GM21367 (cell line): ENCODE results near the gene ZGRF1.
"Not testable (repeated sequence)": the region's sequence is repeated elsewhere in the genome, so short reads cannot be mapped to it uniquely, and the experiment has no call there.

ENCODE experiments used
- ATAC-seq: cut with Tn5 transposase; IDR thresholded peaks from one replicate; pipeline ENCODE4 v1.9.1; 2021; ENCODE audit not compliant: unreplicated experiment

ZGRF1 gene

GRCh38 chr4:112642526-112642925 is 5.8 kb upstream of the ZGRF1 start:
- no peak for ATAC-seq

GRCh38 chr4:112637552-112637866 is 800 bp upstream of the ZGRF1 start:
- peak; percentile 0 for ATAC-seq

GRCh38 chr4:112633477-112634235 is 3.1 kb downstream of the ZGRF1 start:
- ATAC-seq, result no peak

GRCh38 chr4:112626228-112626627 is 10.5 kb downstream of the ZGRF1 start:
- ATAC-seq, result no peak

- ATAC-seq, result no peak
Observed at GRCh38 chr4:112616984-112617383, 19.7 kb downstream of the ZGRF1 start.

GRCh38 chr4:112612814-112613213 is 23.9 kb downstream of the ZGRF1 start:
- ATAC-seq, result not testable (repeated sequence)

- peak; percentile 74 for ATAC-seq
Observed at GRCh38 chr4:112604589-112604988, 32.1 kb downstream of the ZGRF1 start.

- ATAC-seq, result no peak
Observed at GRCh38 chr4:112594993-112595392, 41.7 kb downstream of the ZGRF1 start.

- ATAC-seq, result peak; percentile 58
Observed at GRCh38 chr4:112593438-112594133, 43.1 kb downstream of the ZGRF1 start.

GRCh38 chr4:112592717-112593116 is 44.0 kb downstream of the ZGRF1 start:
- no peak for ATAC-seq

- ATAC-seq, result no peak
Observed at GRCh38 chr4:112591593-112591992, 45.1 kb downstream of the ZGRF1 start.

GRCh38 chr4:112589206-112589605 is 47.5 kb downstream of the ZGRF1 start:
- no peak for ATAC-seq

- ATAC-seq, result no peak
Observed at GRCh38 chr4:112585977-112586736, 50.6 kb downstream of the ZGRF1 start.

GRCh38 chr4:112567536-112567935 is 69.2 kb downstream of the ZGRF1 start:
- no peak for ATAC-seq

- ATAC-seq, result no peak
Observed at GRCh38 chr4:112564706-112565270, 71.9 kb downstream of the ZGRF1 start.

GRCh38 chr4:112563431-112564200 is 73.1 kb downstream of the ZGRF1 start:
- no peak for ATAC-seq

- ATAC-seq, result no peak
Observed at GRCh38 chr4:112562254-112562879, 74.3 kb downstream of the ZGRF1 start.

- no peak for ATAC-seq
Observed at GRCh38 chr4:112560084-112560483, 76.6 kb downstream of the ZGRF1 start.

- no peak for ATAC-seq
Observed at GRCh38 chr4:112559053-112559452, 77.7 kb downstream of the ZGRF1 start.

GRCh38 chr4:112557676-112558411 is 78.9 kb downstream of the ZGRF1 start:
- ATAC-seq, result no peak
